CD14-positive monocyte (primary cell): ENCODE results near the gene EYS. TPM values are rescaled to one million over a fixed set of nuclear protein-coding genes. Genes with fewer than 3 reads are reported as not detected.

Experiments
- DNase-seq, 3 donors: peaks; one replicate each; pipeline ENCODE4 v3.0.0-alpha.2; 2011 to 2022
- H2AFZ ChIP-seq: 2 replicates; pipeline ENCODE4 v1.6.0; 2012; ENCODE audit warnings: mild to moderate bottlenecking, low read depth, low read length, inconsistent platforms; ENCODE audit not compliant: insufficient read depth, poor library complexity, severe bottlenecking
- H3K27ac ChIP-seq, 2 donors: 1 replicate in 1 of 2; 2 replicates in 1 of 2; pipeline ENCODE4 v1.5.1; 2012 to 2013; ENCODE audit warnings: low read length in 2 of 2, control low read depth in 1 of 2, inconsistent platforms in 1 of 2, low read depth in 1 of 2, mild to moderate bottlenecking in 1 of 2
- H3K27me3 ChIP-seq, 2 donors: one replicate each; pipeline versions ENCODE4 v1.6.0 to v1.6.1; 2011 to 2013; ENCODE audit warnings: low read length in 2 of 2; ENCODE audit not compliant: control insufficient read depth in 2 of 2, insufficient read depth in 2 of 2
- H3K36me3 ChIP-seq, 2 donors: replicated peaks in 1 of 2; 1 replicate in 1 of 2; 2 replicates in 1 of 2; pipeline versions ENCODE4 v1.5.1 to v1.6.1; 2012 to 2013; ENCODE audit warnings: low read length in 2 of 2, control low read depth in 1 of 2, inconsistent platforms in 1 of 2, mild to moderate bottlenecking in 1 of 2; ENCODE audit not compliant: insufficient read depth in 2 of 2, control insufficient read depth in 1 of 2
- H3K4me1 ChIP-seq, 2 donors: 1 replicate in 1 of 2; 2 replicates in 1 of 2; pipeline versions ENCODE4 v1.5.1 to v1.6.1; 2012 to 2013; ENCODE audit warnings: low read length in 2 of 2, control low read depth in 1 of 2, inconsistent platforms in 1 of 2, mild to moderate bottlenecking in 1 of 2, moderate library complexity in 1 of 2; ENCODE audit not compliant: insufficient read depth in 2 of 2, control insufficient read depth in 1 of 2
- H3K4me2 ChIP-seq: replicated peaks from 2 replicates; pipeline ENCODE3; 2012; ENCODE audit warnings: low read length, moderate library complexity, mild to moderate bottlenecking; ENCODE audit not compliant: poor library complexity, severe bottlenecking; ENCODE audit errors: extremely low read depth
- H3K4me3 ChIP-seq, 3 experiments: fragments of 200-600 bp in 1 of 3; sonication (generic) in 1 of 3; replicated peaks in 1 of 3; 1 replicate in 2 of 3; 2 replicates in 1 of 3; pipeline ENCODE4 v1.5.1; 2011 to 2013; ENCODE audit warnings: low read length in 3 of 3, mild to moderate bottlenecking in 3 of 3, control low read depth in 2 of 3, low read depth in 2 of 3, inconsistent platforms in 1 of 3, moderate library complexity in 1 of 3
- H3K79me2 ChIP-seq: 2 replicates; pipeline ENCODE4 v1.6.0; 2012; ENCODE audit warnings: mild to moderate bottlenecking, control low read depth, inconsistent platforms, low read length, moderate library complexity; ENCODE audit not compliant: insufficient read depth
- H3K9ac ChIP-seq: 2 replicates; pipeline ENCODE4 v1.6.0; 2017; ENCODE audit warnings: low read length, mild to moderate bottlenecking; ENCODE audit not compliant: insufficient read depth, poor library complexity, severe bottlenecking
- H3K9me3 ChIP-seq, 2 donors: replicated peaks in 1 of 2; 1 replicate in 1 of 2; 2 replicates in 1 of 2; pipeline versions ENCODE4 v1.5.1 to v1.6.1; 2012 to 2013; ENCODE audit warnings: low read length in 2 of 2, control low read depth in 1 of 2; ENCODE audit not compliant: control insufficient read depth in 1 of 2, insufficient read depth in 1 of 2
- H4K20me1 ChIP-seq: 2 replicates; pipeline ENCODE4 v1.6.0; 2012; ENCODE audit warnings: mild to moderate bottlenecking, low read length, control low read depth, moderate library complexity; ENCODE audit not compliant: insufficient read depth
- H3K27ac Mint-ChIP-seq, 7 donors: one replicate each; pipeline ENCODE4 v1.8.0; 2020; ENCODE audit warnings: mild to moderate bottlenecking in 7 of 7, mixed read lengths in 7 of 7, moderate library complexity in 6 of 7, inconsistent platforms in 2 of 7
- H3K27me3 Mint-ChIP-seq, 3 donors: one replicate each; pipeline ENCODE4 v1.8.0; 2021 to 2022; ENCODE audit warnings: low read depth in 3 of 3, mild to moderate bottlenecking in 3 of 3, mixed read lengths in 3 of 3, moderate library complexity in 3 of 3, inconsistent platforms in 1 of 3
- H3K36me3 Mint-ChIP-seq, 2 donors: one replicate each; pipeline ENCODE4 v1.8.0; 2020; ENCODE audit warnings: mixed read lengths in 2 of 2, inconsistent platforms in 1 of 2, mild to moderate bottlenecking in 1 of 2
- H3K4me1 Mint-ChIP-seq: one replicate; pipeline ENCODE4 v1.8.0; 2020; ENCODE audit warnings: mild to moderate bottlenecking, mixed read lengths
- H3K4me3 Mint-ChIP-seq, 2 donors: one replicate each; pipeline ENCODE4 v1.8.0; 2020; ENCODE audit warnings: mild to moderate bottlenecking in 2 of 2, mixed read lengths in 2 of 2, moderate library complexity in 1 of 2
- H3K9me3 Mint-ChIP-seq, 7 donors: one replicate each; pipeline ENCODE4 v1.8.0; 2020 to 2022; ENCODE audit warnings: mixed read lengths in 7 of 7, mild to moderate bottlenecking in 6 of 7, moderate library complexity in 6 of 7, inconsistent platforms in 2 of 7
- WGBS: methylation state at CpG from one replicate; pipeline ENCODE4 v1.1.5; 2013; ENCODE audit warnings: missing lambda C conversion rate; ENCODE audit not compliant: insufficient coverage; 5-methylcytosine and 5-hydroxymethylcytosine counted together
- intact Hi-C, 2 donors: fragments of 100-400 bp; cut with micrococcal nuclease; formaldehyde crosslinking; loops; one replicate each; pipeline versions ENCODE4 v1.15.0 to v1.15.1; 2023
- polyA plus RNA-seq, 3 donors: library from polyadenylated mRNA; depleted of rRNA in 1 of 3; unstranded in 2 of 3; stranded (reverse) in 1 of 3; fragments of 300-500 nt in 2 of 3; fragments of >200 nt in 1 of 3; fragmentation: Illumina TruSeq in 2 of 3; gene quantifications; 1 replicate in 2 of 3; 2 replicates in 1 of 3; pipeline ENCODE4 v1.2.3, GENCODE V29; 2012 to 2021
- TF ChIP-seq, protein P1 (sequence below): fragments of 200-600 bp; IDR thresholded peaks from one replicate; pipeline ENCODE4 v1.8.0; 2022; ENCODE audit warnings: antibody characterized with exemption, mild to moderate bottlenecking

EYS gene
- polyA plus RNA-seq, 3 donors = 0.01 to 0.03 TPM; not detected in 1

DNA sequence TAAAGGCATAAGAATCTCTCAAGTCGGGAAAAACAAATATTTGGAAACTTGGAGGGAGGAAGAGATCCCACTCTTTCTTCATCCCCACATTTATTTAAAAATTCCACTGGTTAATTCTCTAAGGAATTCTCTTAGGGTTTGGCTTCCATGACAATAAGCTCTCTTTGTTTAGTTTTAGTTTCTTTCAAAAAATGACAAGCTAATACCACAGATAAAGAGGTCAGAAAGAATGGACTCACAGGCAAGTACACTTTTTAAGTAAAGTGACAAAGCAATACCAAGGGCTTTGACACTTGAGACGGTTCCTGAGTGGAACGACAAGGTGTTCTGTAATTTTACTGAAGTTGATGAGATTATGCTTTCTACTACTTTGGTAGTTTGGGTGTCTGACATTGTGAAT, 1199.4 kb downstream of the EYS start:
- WGBS = no CpG with 5 or more reads among the region's 3 CpGs
- DNase-seq = no peak
- intact Hi-C loops = no loop called here
- TF ChIP-seq, protein P1, sequence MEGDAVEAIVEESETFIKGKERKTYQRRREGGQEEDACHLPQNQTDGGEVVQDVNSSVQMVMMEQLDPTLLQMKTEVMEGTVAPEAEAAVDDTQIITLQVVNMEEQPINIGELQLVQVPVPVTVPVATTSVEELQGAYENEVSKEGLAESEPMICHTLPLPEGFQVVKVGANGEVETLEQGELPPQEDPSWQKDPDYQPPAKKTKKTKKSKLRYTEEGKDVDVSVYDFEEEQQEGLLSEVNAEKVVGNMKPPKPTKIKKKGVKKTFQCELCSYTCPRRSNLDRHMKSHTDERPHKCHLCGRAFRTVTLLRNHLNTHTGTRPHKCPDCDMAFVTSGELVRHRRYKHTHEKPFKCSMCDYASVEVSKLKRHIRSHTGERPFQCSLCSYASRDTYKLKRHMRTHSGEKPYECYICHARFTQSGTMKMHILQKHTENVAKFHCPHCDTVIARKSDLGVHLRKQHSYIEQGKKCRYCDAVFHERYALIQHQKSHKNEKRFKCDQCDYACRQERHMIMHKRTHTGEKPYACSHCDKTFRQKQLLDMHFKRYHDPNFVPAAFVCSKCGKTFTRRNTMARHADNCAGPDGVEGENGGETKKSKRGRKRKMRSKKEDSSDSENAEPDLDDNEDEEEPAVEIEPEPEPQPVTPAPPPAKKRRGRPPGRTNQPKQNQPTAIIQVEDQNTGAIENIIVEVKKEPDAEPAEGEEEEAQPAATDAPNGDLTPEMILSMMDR = no peak
- Histone ChIP-seq H3K4me2 (no peak overlapping the region), H4K20me1 (no peaks in the 10 kb centered on the region), H3K27ac (no peak overlapping the region), H3K9ac (no peak overlapping the region), H3K79me2 (no peaks in the 10 kb centered on the region), H3K4me1 (no peaks in the 10 kb centered on the region), H3K36me3 (no peaks in the 10 kb centered on the region), H3K4me3 (no peak overlapping the region), H3K27me3 (no peaks in the 10 kb centered on the region), H3K9me3 (no peaks in the 10 kb centered on the region), H2AFZ (no peak overlapping the region)
- no peaks in the 10 kb centered on the region for H3K27me3 Mint-ChIP-seq
- H3K4me1 Mint-ChIP-seq = no peaks in the 10 kb centered on the region
- no peaks in the 10 kb centered on the region for H3K36me3 Mint-ChIP-seq
- H3K9me3 Mint-ChIP-seq = peaks cover 0 to 2% (median 0%) of the 10 kb centered on the region in 7 donors
- no peak overlapping the region for H3K27ac Mint-ChIP-seq
- H3K4me3 Mint-ChIP-seq = no peak overlapping the region

DNA sequence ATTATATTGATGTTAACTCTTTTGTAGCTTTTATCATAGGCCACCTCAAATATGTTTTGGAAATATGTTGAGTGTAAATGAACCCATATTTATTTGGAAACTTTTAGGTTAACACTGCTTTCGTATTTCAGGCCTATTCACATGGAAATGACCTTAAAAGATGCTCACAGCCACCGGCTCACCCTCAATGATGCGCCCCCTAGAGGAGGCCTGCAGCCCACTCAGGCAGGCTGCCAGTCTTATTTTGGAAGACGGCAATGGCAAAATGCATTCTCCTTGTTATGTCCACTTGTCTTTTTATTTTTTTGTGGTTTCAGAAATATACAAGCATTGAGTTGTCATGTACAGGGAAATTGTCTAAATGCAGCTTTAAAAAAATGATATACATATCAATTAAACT, 1201.7 kb downstream of the EYS start:
- no peaks in the 10 kb centered on the region for H4K20me1 ChIP-seq
- H3K36me3 ChIP-seq = no peaks in the 10 kb centered on the region
- H3K9ac ChIP-seq = no peak overlapping the region
- no peak overlapping the region for H3K27ac ChIP-seq
- H3K4me3 ChIP-seq = no peak overlapping the region
- Mint-ChIP-seq H3K36me3 (no peaks in the 10 kb centered on the region), H3K9me3 (no peaks in the 10 kb centered on the region), H3K4me1 (no peaks in the 10 kb centered on the region), H3K4me3 (no peak overlapping the region), H3K27me3 (peaks cover 0 to 2% (median 0%) of the 10 kb centered on the region in 3 donors), H3K27ac (no peak overlapping the region)
- TF ChIP-seq, protein P1 = peak; percentile 17
- H3K79me2 ChIP-seq = no peaks in the 10 kb centered on the region
- no peak for DNase-seq
- no peaks in the 10 kb centered on the region for H3K9me3 ChIP-seq
- WGBS = 82% methylated on average over 3 of the region's 4 CpGs
- no peak overlapping the region for H2AFZ ChIP-seq
- no peaks in the 10 kb centered on the region for H3K4me1 ChIP-seq
- H3K4me2 ChIP-seq = no peak overlapping the region
- H3K27me3 ChIP-seq = no peaks in the 10 kb centered on the region
- intact Hi-C loops = no loop called here
